GM12801 (cell line): ENCODE data around the gene EMILIN3.

Source experiments
- CTCF ChIP-seq: IDR thresholded peaks from one replicate; pipeline ENCODE4 v1.5.1; 2011; ENCODE audit warnings: control low read depth; ENCODE audit not compliant: insufficient read length; ENCODE audit errors: extremely low read depth

EMILIN3 gene

GRCh38 chr20:41342474-41343464 is 23.8 kb downstream of the EMILIN3 start:
- TF ChIP-seq CTCF: no peak

- TF ChIP-seq CTCF: no peak
Observed at GRCh38 chr20:41340327-41341055, 26.1 kb downstream of the EMILIN3 start, which contains the start of gene LPIN3. Gene LPIN3 (plus strand): TSS chr20:41340821. CDS start chr20:41345804, 4,983 bp downstream.

- TF ChIP-seq CTCF: no peak
Observed at GRCh38 chr20:41339957-41340326, 26.7 kb downstream of the EMILIN3 start.

GRCh38 chr20:41336711-41337492 is 29.7 kb downstream of the EMILIN3 start:
- TF ChIP-seq CTCF: no peak

GRCh38 chr20:41335591-41335990 is 31.0 kb downstream of the EMILIN3 start:
- no peak for TF ChIP-seq CTCF

GRCh38 chr20:41334443-41335421 is 31.9 kb downstream of the EMILIN3 start:
- TF ChIP-seq CTCF: no peak
